H1 (cell line): ENCODE results near the gene GTF2F2. TPM values are rescaled to one million over a fixed set of nuclear protein-coding genes. Genes with fewer than 3 reads are reported as not detected.

Experiments
- CTCF ChIA-PET: fragments of 300-600 bp; sonication (Branson Sonifier 250); formaldehyde crosslinking; loops from one replicate; lab custom pipeline; 2021; ENCODE audit not compliant: partially characterized antibody; lab: Charles Lee
- POLR2A ChIA-PET: fragments of 300-600 bp; sonication (Branson Sonifier 250); formaldehyde crosslinking; loops from one replicate; lab custom pipeline; 2021; ENCODE audit warnings: inconsistent platforms; ENCODE audit not compliant: partially characterized antibody; lab: Charles Lee
- DNase-seq, 2 experiments: peaks; one replicate each; pipeline versions ENCODE4 v3.0.0 to v3.0.0-alpha.2; 2010 to 2022; ENCODE audit warnings: low spot score in 2 of 2, low read depth in 1 of 2, mixed read lengths in 1 of 2
- FAIRE-seq: peaks from 2 replicates; lab custom pipeline; 2011; peaks lifted over from hg19 to GRCh38; lab: Jason Lieb, UNC
- H2AFZ ChIP-seq: 2 replicates; pipeline ENCODE4 v1.8.1; 2012; ENCODE audit warnings: low read length, inconsistent platforms
- H2AK5ac ChIP-seq: 2 replicates; pipeline ENCODE4 v1.6.1; 2013; ENCODE audit warnings: low read depth, low read length
- H2BK120ac ChIP-seq: replicated peaks from 2 replicates; pipeline ENCODE3; 2013; ENCODE audit warnings: low read depth, low read length, inconsistent platforms
- H2BK12ac ChIP-seq: 2 replicates; pipeline ENCODE4 v1.6.1; 2013; ENCODE audit warnings: low read depth, low read length
- H2BK15ac ChIP-seq: 2 replicates; pipeline ENCODE4 v1.6.1; 2013; ENCODE audit warnings: low read length
- H2BK20ac ChIP-seq: 2 replicates; pipeline ENCODE4 v1.6.1; 2013; ENCODE audit warnings: low read length
- H2BK5ac ChIP-seq: 2 replicates; pipeline ENCODE4 v1.6.1; 2013; ENCODE audit warnings: low read depth, low read length
- H3K14ac ChIP-seq: 2 replicates; pipeline ENCODE4 v1.6.1; 2013; ENCODE audit warnings: inconsistent platforms; ENCODE audit not compliant: insufficient read length
- H3K18ac ChIP-seq: 2 replicates; pipeline ENCODE4 v1.6.1; 2013; ENCODE audit warnings: low read length; ENCODE audit errors: extremely low read depth
- H3K23ac ChIP-seq: 2 replicates; pipeline ENCODE4 v1.6.1; 2013; ENCODE audit warnings: inconsistent platforms; ENCODE audit not compliant: insufficient read length
- H3K23me2 ChIP-seq: 2 replicates; pipeline ENCODE4 v1.6.1; 2013; ENCODE audit warnings: low read depth, low read length
- H3K27ac ChIP-seq: 2 replicates; pipeline ENCODE4 v1.6.1; 2011; ENCODE audit warnings: low read depth, low read length, inconsistent platforms
- H3K27me3 ChIP-seq, 4 experiments: replicated peaks in 1 of 4; 1 replicate in 1 of 4; 2 replicates in 3 of 4; pipeline versions ENCODE4 v1.6.1 to v1.8.1; 2011 to 2013; ENCODE audit warnings: low read length in 3 of 4, mild to moderate bottlenecking in 3 of 4, inconsistent platforms in 2 of 4, mixed read lengths in 2 of 4, moderate library complexity in 1 of 4; ENCODE audit not compliant: control insufficient read depth in 3 of 4, insufficient read depth in 3 of 4; ENCODE audit errors: extremely low read depth in 1 of 4
- H3K36me3 ChIP-seq, 4 experiments: 2 replicates each; pipeline versions ENCODE4 v1.6.1 to v1.8.1; 2011 to 2013; ENCODE audit warnings: mild to moderate bottlenecking in 4 of 4, low read length in 3 of 4, moderate library complexity in 2 of 4, control low read depth in 1 of 4, inconsistent platforms in 1 of 4; ENCODE audit not compliant: insufficient read depth in 4 of 4, control insufficient read depth in 2 of 4
- H3K4ac ChIP-seq: replicated peaks from 2 replicates; pipeline ENCODE3; 2013; ENCODE audit warnings: low read length, low read depth, mixed read lengths, inconsistent platforms; ENCODE audit not compliant: insufficient read length
- H3K4me1 ChIP-seq, 4 experiments: replicated peaks in 1 of 4; 1 replicate in 1 of 4; 2 replicates in 3 of 4; pipeline versions ENCODE4 v1.6.1 to v1.8.1; 2011 to 2013; ENCODE audit warnings: low read length in 3 of 4, inconsistent platforms in 2 of 4, mixed read lengths in 1 of 4; ENCODE audit not compliant: insufficient read depth in 4 of 4, control insufficient read depth in 3 of 4
- H3K4me2 ChIP-seq, 2 experiments: 2 replicates each; pipeline versions ENCODE4 v1.6.1 to v1.8.1; 2011 to 2013; ENCODE audit warnings: low read depth in 2 of 2, low read length in 2 of 2, control low read depth in 1 of 2, inconsistent platforms in 1 of 2, mild to moderate bottlenecking in 1 of 2; ENCODE audit not compliant: insufficient read depth in 1 of 2
- H3K4me3 ChIP-seq, 4 experiments: fragments of 200-600, 300-600 bp in 1 of 4; sonication (generic), shearing (Covaris generic), sonication (Bioruptor Twin) in 1 of 4; 2 replicates each; pipeline versions ENCODE4 v1.5.1 to v1.8.1; 2011 to 2016; ENCODE audit warnings: low read length in 4 of 4, low read depth in 3 of 4, control low read depth in 2 of 4, inconsistent platforms in 2 of 4, mild to moderate bottlenecking in 2 of 4, mixed read lengths in 1 of 4, moderate library complexity in 1 of 4; ENCODE audit not compliant: insufficient read depth in 2 of 4; ENCODE audit errors: extremely low read depth in 1 of 4
- H3K56ac ChIP-seq: replicated peaks from 2 replicates; pipeline ENCODE3; 2013; ENCODE audit warnings: low read depth, mild to moderate bottlenecking, mixed read lengths, low read length, inconsistent platforms; ENCODE audit not compliant: insufficient read length
- H3K79me1 ChIP-seq: 2 replicates; pipeline ENCODE4 v1.6.1; 2013; ENCODE audit warnings: low read depth, low read length, control low read depth
- H3K79me2 ChIP-seq, 2 experiments: 2 replicates each; pipeline versions ENCODE4 v1.6.1 to v1.8.1; 2012 to 2013; ENCODE audit warnings: low read length in 2 of 2, mild to moderate bottlenecking in 2 of 2, inconsistent platforms in 1 of 2; ENCODE audit not compliant: insufficient read depth in 2 of 2, control insufficient read depth in 1 of 2
- H3K9ac ChIP-seq, 4 experiments: replicated peaks in 1 of 4; 1 replicate in 1 of 4; 2 replicates in 3 of 4; pipeline versions ENCODE4 v1.6.1 to v1.8.1; 2011 to 2013; ENCODE audit warnings: low read depth in 3 of 4, low read length in 3 of 4, control low read depth in 2 of 4, mild to moderate bottlenecking in 2 of 4, moderate library complexity in 2 of 4, inconsistent platforms in 1 of 4; ENCODE audit errors: extremely low read depth in 1 of 4
- H3K9me3 ChIP-seq, 2 experiments: 2 replicates each; pipeline versions ENCODE4 v1.6.1 to v1.8.1; 2012 to 2013; ENCODE audit warnings: mild to moderate bottlenecking in 2 of 2, moderate library complexity in 2 of 2, control low read depth in 1 of 2, inconsistent platforms in 1 of 2, low read depth in 1 of 2, low read length in 1 of 2, mixed read lengths in 1 of 2; ENCODE audit not compliant: insufficient read depth in 2 of 2
- H4K20me1 ChIP-seq, 2 experiments: replicated peaks in 1 of 2; 2 replicates each; pipeline versions ENCODE3 to v1.8.1; 2011 to 2013; ENCODE audit warnings: inconsistent platforms in 2 of 2, low read length in 2 of 2, mild to moderate bottlenecking in 1 of 2; ENCODE audit not compliant: insufficient read depth in 2 of 2, control insufficient read depth in 1 of 2
- H4K5ac ChIP-seq: 2 replicates; pipeline ENCODE4 v1.6.1; 2013; ENCODE audit warnings: low read length, low read depth, mixed read lengths, inconsistent platforms; ENCODE audit not compliant: insufficient read length
- H4K8ac ChIP-seq: 2 replicates; pipeline ENCODE4 v1.8.0; 2013; ENCODE audit warnings: mild to moderate bottlenecking, moderate library complexity, low read length, inconsistent platforms; ENCODE audit not compliant: insufficient read depth; ENCODE audit errors: extremely low read depth
- H4K91ac ChIP-seq: replicated peaks from 2 replicates; pipeline ENCODE3; 2013; ENCODE audit warnings: low read length, mixed read lengths, inconsistent platforms; ENCODE audit not compliant: insufficient read length
- WGBS, 2 experiments: shearing (Covaris generic) in 1 of 2; methylation state at CpG; one replicate each; pipeline versions ENCODE4 v1.1.6 to v1.1.7; 2013 to 2015; ENCODE audit warnings: low lambda C conversion rate in 2 of 2, mixed read lengths in 2 of 2, inconsistent platforms in 1 of 2, low coverage in 1 of 2, missing lambda C conversion rate in 1 of 2; ENCODE audit not compliant: insufficient replicate concordance in 2 of 2, insufficient coverage in 1 of 2, insufficient read length in 1 of 2; ENCODE audit errors: extremely low coverage in 1 of 2, missing lambda C conversion rate in 1 of 2; 5-methylcytosine and 5-hydroxymethylcytosine counted together
- polyA plus RNA-seq, 7 experiments: library from polyadenylated mRNA; depleted of rRNA in 3 of 7; stranded (reverse) in 5 of 7; unstranded in 2 of 7; fragments of >200 nt in 5 of 7; fragments of 200-250 nt in 2 of 7; gene quantifications; 1 replicate in 5 of 7; 2 replicates in 1 of 7; 4 replicates in 1 of 7; pipeline versions ENCODE4 v1.2.1 to v1.2.3, GENCODE V29; 2011 to 2013; ENCODE audit warnings: missing spikeins in 2 of 7, mixed read lengths in 2 of 7
- total RNA-seq: library from RNA; stranded (reverse); fragmentation: NEBNext Ultra II Directional; extraction: Animal tissue kit (Norgen Biotek cat#: 25700); gene quantifications from 2 replicates; pipeline ENCODE4 v1.2.1, GENCODE V29; 2021

The GTF2F2 gene
- total and polyA plus RNA-seq, 2 of the 8 experiments (the other 6 are each of a cell fraction or from before 2014, with no cell fraction given), result 10.8 to 31.1 TPM

GRCh38 chr13:45078003-45078402, 42.3 kb upstream of the GTF2F2 start:
- Histone ChIP-seq H3K4me1 (no peaks in the 10 kb centered on the region), H4K8ac (no peak overlapping the region), H3K27me3 (no peaks in the 10 kb centered on the region), H3K9me3 (no peaks in the 10 kb centered on the region), H3K36me3 (no peaks in the 10 kb centered on the region), H2AFZ (no peak overlapping the region; the same call in 1 of the 2 replicates), H3K79me1 (no peaks in the 10 kb centered on the region), H3K79me2 (no peaks in the 10 kb centered on the region), H4K20me1 (no peaks in the 10 kb centered on the region), H3K14ac (no peak overlapping the region), H3K4me3 (no peak overlapping the region), H3K23ac (no peak overlapping the region), H2AK5ac (no peak overlapping the region), H3K27ac (no peak overlapping the region), H3K4ac (no peak overlapping the region), H4K5ac (no peak overlapping the region), H2BK15ac (no peak overlapping the region), H2BK120ac (no peak overlapping the region), H2BK5ac (no peak overlapping the region), H3K9ac (no peak overlapping the region), H4K91ac (no peak overlapping the region), H3K4me2 (no peak overlapping the region), H2BK20ac (no peak overlapping the region), H3K23me2 (no peaks in the 10 kb centered on the region), H3K18ac (no peak overlapping the region), H2BK12ac (no peak overlapping the region), H3K56ac (no peak overlapping the region)
- DNase-seq, result no peak
- no peak for FAIRE-seq
- 100% methylated on average over 1 of the region's 1 CpG; no CpG with 5 or more reads in 1 of the 2 experiments for WGBS, 2 experiments
- CTCF ChIA-PET, result no interaction called here
- POLR2A ChIA-PET, result no interaction called here
